ENCODE data around the gene MAML3. TPM values are rescaled to one million over a fixed set of nuclear protein-coding genes. Genes with fewer than 3 reads are reported as not detected.

MAML3 gene
- total RNA-seq, 2 donors from 2014 or later = 2.6 to 5.8 TPM

DNA sequence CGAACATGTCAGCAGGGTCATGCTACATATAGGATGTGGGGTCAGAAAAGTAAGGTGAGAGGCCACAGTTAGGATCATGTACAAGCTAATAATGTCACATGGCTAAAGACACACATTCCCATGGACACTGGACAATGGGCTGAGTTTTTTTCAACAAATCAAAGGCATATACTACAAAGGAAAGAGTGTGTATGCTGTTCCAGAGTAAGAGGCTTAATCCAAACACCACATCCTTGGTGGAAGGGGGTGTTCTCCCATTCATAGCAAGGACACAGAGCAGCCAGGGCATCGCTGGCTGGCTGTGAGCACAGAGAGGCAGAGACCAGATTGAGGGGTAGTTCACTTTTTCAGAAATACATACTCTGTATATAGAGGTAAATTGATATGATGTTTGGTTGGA is 356.7 kb downstream of the MAML3 start:
- Histone ChIP-seq H3K9me3 (no peaks in the 10 kb centered on the region), H3K4me3 (no peak overlapping the region), H3K27ac (no peak overlapping the region), H3K4me1 (peaks cover 0 to 14% of the 10 kb centered on the region in 2 donors), H3K36me3 (no peaks in the 10 kb centered on the region), H3K27me3 (no peaks in the 10 kb centered on the region)
- DNase-seq (ENCODE audit: low spot score) = no peak
- TF ChIP-seq, protein P1, sequence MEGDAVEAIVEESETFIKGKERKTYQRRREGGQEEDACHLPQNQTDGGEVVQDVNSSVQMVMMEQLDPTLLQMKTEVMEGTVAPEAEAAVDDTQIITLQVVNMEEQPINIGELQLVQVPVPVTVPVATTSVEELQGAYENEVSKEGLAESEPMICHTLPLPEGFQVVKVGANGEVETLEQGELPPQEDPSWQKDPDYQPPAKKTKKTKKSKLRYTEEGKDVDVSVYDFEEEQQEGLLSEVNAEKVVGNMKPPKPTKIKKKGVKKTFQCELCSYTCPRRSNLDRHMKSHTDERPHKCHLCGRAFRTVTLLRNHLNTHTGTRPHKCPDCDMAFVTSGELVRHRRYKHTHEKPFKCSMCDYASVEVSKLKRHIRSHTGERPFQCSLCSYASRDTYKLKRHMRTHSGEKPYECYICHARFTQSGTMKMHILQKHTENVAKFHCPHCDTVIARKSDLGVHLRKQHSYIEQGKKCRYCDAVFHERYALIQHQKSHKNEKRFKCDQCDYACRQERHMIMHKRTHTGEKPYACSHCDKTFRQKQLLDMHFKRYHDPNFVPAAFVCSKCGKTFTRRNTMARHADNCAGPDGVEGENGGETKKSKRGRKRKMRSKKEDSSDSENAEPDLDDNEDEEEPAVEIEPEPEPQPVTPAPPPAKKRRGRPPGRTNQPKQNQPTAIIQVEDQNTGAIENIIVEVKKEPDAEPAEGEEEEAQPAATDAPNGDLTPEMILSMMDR (IDR thresholded peaks at IDR 0.05) = no peak

DNA sequence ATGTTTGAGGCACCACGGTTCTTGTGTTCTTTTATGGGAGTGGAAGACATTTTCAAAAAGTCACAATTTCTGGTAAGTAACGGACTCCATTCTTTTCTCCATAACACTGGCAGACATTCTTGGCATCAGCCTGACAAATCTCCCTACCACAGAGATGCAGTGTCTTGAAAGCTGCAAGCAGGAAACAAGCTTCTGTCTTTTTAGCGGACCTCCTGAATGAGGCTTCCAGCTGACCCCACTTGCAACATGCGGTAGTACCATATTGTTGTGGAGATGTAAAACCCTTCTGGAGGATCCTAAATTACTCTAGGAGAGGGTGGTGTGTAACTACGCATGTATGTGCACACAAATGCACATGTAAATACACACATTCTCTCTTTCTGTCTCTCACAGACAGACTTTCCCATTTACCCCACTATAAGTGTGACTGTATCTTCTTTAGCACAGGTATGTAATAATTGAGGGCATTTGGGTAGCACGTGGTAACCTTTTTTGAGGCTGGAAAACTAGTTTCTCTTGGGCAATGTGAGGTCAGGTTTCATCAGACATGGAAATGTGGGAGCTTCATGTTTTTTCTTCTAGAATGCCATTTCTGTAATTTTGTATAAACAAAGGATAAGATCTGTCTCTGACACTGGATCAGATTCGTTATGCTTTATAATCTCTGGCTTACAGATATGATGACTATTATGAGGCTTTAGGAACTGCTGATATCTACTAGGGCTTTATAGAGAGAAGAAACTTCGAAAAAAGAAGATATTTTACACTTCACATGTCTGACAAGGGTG is 358.3 kb downstream of the MAML3 start:
- H3K27ac ChIP-seq = no peak overlapping the region
- H3K4me1 ChIP-seq = peaks cover 0 to 14% of the 10 kb centered on the region in 2 donors
- DNase-seq (ENCODE audit: low spot score) = no peak
- H3K36me3 ChIP-seq = no peaks in the 10 kb centered on the region
- H3K9me3 ChIP-seq = no peaks in the 10 kb centered on the region
- TF ChIP-seq, protein P1 (IDR thresholded peaks at IDR 0.05) = no peak
- H3K4me3 ChIP-seq = no peak overlapping the region
- H3K27me3 ChIP-seq = no peaks in the 10 kb centered on the region

DNA sequence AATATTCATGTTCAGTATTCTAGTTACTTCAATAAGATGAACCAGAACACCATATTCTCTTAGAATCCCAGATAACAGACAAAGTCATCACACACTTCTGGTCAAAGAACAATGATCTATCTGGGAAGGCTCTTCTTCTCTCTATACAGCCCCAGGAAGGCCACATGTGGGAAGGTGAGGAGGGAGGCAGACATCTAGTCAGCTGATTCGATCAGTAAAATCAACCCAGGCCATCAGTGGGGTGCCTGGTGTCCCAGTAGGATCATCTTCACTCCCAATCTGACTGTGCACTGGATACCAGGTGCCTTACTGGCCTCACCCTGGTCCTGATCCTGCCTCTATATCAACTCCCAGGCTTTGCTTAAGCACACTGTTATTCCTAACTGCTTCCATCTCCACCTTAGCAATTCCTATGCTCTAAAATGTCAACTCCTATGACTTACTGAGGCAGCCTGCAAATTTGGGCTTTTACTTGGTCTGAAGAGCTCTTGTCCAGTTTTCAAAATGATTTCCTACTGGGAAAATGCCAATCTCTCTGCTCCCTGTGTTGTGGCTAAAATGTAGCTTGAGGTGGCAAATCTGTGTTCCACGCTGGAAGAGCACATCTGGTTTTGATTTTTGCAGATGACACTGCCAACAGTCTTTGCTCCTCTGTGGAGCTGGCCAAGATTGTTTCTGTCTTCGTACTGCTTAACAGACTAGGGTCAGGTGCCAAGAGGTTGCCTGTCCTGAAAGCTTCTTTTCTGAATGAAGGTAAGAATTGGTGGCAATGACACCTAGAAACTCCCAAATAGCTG is 359.6 kb downstream of the MAML3 start:
- no peak for DNase-seq (ENCODE audit: low spot score)
- H3K4me1 ChIP-seq = peaks cover 0 to 14% of the 10 kb centered on the region in 2 donors
- no peak overlapping the region for H3K27ac ChIP-seq
- H3K9me3 ChIP-seq = no peaks in the 10 kb centered on the region
- no peak overlapping the region for H3K4me3 ChIP-seq
- no peaks in the 10 kb centered on the region for H3K27me3 ChIP-seq
- TF ChIP-seq, protein P1 (IDR thresholded peaks at IDR 0.05) = no peak
- no peaks in the 10 kb centered on the region for H3K36me3 ChIP-seq

DNA sequence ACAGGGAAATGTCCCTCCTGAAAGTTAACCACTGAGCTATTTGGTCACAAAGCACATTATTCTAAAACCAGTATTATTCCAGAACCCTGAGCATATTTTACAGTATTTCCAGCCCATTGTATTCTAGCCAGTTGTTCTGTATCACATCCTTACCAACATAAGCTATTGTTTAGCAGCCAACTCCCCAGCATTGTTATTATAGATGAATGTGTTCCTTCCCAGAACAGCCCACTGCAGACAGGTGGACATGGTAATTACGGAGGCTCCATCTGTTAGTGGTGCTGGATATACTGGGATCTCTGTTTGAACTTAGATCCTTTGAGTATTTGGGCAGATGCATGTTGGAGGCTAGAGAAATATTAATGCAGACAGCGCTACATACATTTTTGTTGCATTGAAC is 362.3 kb downstream of the MAML3 start:
- Histone ChIP-seq H3K4me3 (no peak overlapping the region), H3K4me1 (peaks cover 0 to 9% of the 10 kb centered on the region in 2 donors), H3K9me3 (no peaks in the 10 kb centered on the region), H3K27ac (no peak overlapping the region), H3K36me3 (no peaks in the 10 kb centered on the region), H3K27me3 (no peaks in the 10 kb centered on the region)
- no peak for DNase-seq (ENCODE audit: low spot score)
- TF ChIP-seq, protein P1 (IDR thresholded peaks at IDR 0.05) = no peak

DNA sequence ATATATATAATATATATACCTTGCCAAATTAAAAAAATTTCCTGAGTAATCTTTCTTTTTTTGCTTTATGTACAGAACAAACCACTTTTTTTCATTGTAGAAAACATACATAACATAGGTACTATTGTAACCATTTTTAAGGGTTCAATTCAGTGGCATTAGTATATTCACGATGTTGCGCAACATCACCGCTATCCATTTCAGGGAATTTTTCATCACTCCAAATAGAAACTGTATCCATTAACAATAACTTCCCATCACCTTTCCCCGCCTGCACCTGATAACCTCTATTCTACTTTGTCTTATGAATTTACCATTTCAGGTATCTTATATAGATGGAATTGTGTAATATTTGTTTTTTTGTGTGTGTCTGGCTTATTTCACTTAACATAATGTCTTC is 363.7 kb downstream of the MAML3 start:
- H3K4me1 ChIP-seq = peaks cover 0 to 9% of the 10 kb centered on the region in 2 donors

More for the DNA sequence above, 363.7 kb downstream of the MAML3 start:
- TF ChIP-seq, protein P1 (IDR thresholded peaks at IDR 0.05) = no peak
- Histone ChIP-seq H3K9me3 (no peaks in the 10 kb centered on the region), H3K4me3 (no peak overlapping the region), H3K27me3 (no peaks in the 10 kb centered on the region), H3K27ac (no peak overlapping the region), H3K36me3 (no peaks in the 10 kb centered on the region)
- no peak for DNase-seq (ENCODE audit: low spot score)
